ENCODE data around the gene UMAD1. TPM values are rescaled to one million over a fixed set of nuclear protein-coding genes. Genes with fewer than 3 reads are reported as not detected.

The UMAD1 gene
- total and polyA plus RNA-seq, 2 of the 4 experiments (the other 2 are of a cell fraction): 5.2 to 8.4 TPM

DNA sequence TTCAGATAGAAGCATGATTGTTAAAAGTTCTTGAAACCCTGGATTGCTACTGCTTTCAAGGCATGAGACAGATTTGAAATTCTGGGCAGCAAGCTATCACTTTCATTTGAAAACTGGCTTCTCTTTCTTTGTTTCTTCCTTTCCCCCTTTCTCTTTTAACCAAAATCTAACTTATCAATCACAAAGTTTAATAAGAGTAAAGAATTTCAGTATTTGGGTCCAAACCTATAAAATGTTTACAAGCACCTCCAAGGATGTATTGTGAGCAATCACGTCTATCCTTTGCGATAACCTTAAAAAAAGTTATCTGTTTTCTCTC lies 99.4 kb downstream of the UMAD1 start:
- CTCF ChIA-PET: no interaction called here
- no peak overlapping the region for H3K9ac ChIP-seq (ENCODE audit: low read depth, low read length)
- no peak overlapping the region for H2AK9ac ChIP-seq (replicated peaks; ENCODE audit: low read depth, low read length, poor library complexity)
- POLR2A ChIA-PET (ENCODE audit: unreplicated experiment): no interaction called here
- H3K14ac ChIP-seq (replicated peaks; ENCODE audit: low read depth, low read length): no peak overlapping the region
- no peaks in the 10 kb centered on the region for H3K9me3 ChIP-seq (ENCODE audit: control insufficient read depth, insufficient read depth, low read length)
- no peak overlapping the region for H2BK120ac ChIP-seq (ENCODE audit: low read depth, low read length)
- in situ Hi-C loops (cut with MboI; ENCODE audit: low sequenced_read_pairs) (no loop called here), intact Hi-C loops (cut with micrococcal nuclease) (no loop called here), dilution Hi-C loops (cut with HindIII; ENCODE audit: low sequenced_read_pairs, unreplicated experiment) (no loop called here)
- no peak for TF ChIP-seq MAZ (IDR thresholded peaks at IDR 0.05; ENCODE audit: borderline replicate concordance, low read depth, low read length)
- no peak for TF ChIP-seq USF2 (IDR thresholded peaks at IDR 0.05; ENCODE audit: low read depth, low read length)
- TF ChIP-seq RAD21 (IDR thresholded peaks at IDR 0.05; ENCODE audit: low read length): no peak
- TF ChIP-seq MXI1 (IDR thresholded peaks at IDR 0.05; ENCODE audit: borderline replicate concordance, low read depth, low read length): no peak
- TF ChIP-seq RFX5 (IDR thresholded peaks at IDR 0.05; ENCODE audit: low read depth, low read length): no peak
- no peak for TF ChIP-seq CEBPB (IDR thresholded peaks at IDR 0.05; ENCODE audit: low read depth, low read length)
- TF ChIP-seq BHLHE40 (IDR thresholded peaks at IDR 0.05; ENCODE audit: low read depth, low read length): no peak
- no peak for TF ChIP-seq CHD1 (IDR thresholded peaks at IDR 0.05; ENCODE audit: low read depth, low read length)
- no peak for TF ChIP-seq FOS (IDR thresholded peaks at IDR 0.05; ENCODE audit: low read depth, low read length)
- H2BK5ac ChIP-seq (ENCODE audit: low read depth, low read length, poor library complexity, severe bottlenecking): no peak overlapping the region
- H2BK15ac ChIP-seq (ENCODE audit: low read depth, low read length): no peak overlapping the region
- no peaks in the 10 kb centered on the region for H3K9me1 ChIP-seq (ENCODE audit: insufficient read depth, low read length)
- H3K27me3 ChIP-seq (ENCODE audit: control insufficient read depth, insufficient read depth, low read length): no peaks in the 10 kb centered on the region
- no TSS peak for BruUV-seq (replicated peaks)
- H4K91ac ChIP-seq (ENCODE audit: insufficient read depth, low read depth, low read length): no peak overlapping the region
- ATAC-seq (ENCODE audit: low read depth): no peak
- WGBS, 2 experiments (ENCODE audit: extremely low coverage in 2 of 2, insufficient read length in 1 of 2): no CpG with 5 or more reads among the region's 2 CpGs
- no peak overlapping the region for H3K4ac ChIP-seq (ENCODE audit: low read depth, low read length)
- no peak overlapping the region for H4K5ac ChIP-seq (ENCODE audit: low read depth, low read length)
- H2AFZ ChIP-seq (replicated peaks; ENCODE audit: low read length, poor library complexity): no peak overlapping the region
- H4K8ac ChIP-seq (ENCODE audit: low read depth in 2 of 2, low read length in 2 of 2): no peak overlapping the region
- no peak overlapping the region for H3K56ac ChIP-seq (ENCODE audit: extremely low read depth, insufficient read depth, low read length)
- no peak for DNase-seq
- no peak overlapping the region for H3K27ac ChIP-seq (ENCODE audit: insufficient read depth, low read length)
- no peak overlapping the region for H2BK20ac ChIP-seq (ENCODE audit: low read depth, low read length)
- no peaks in the 10 kb centered on the region for H3K79me1 ChIP-seq (ENCODE audit: low read depth in 1 of 2, low read length in 2 of 2)
- no peak overlapping the region for H3K4me2 ChIP-seq (ENCODE audit: low read depth, low read length)
- H4K20me1 ChIP-seq (ENCODE audit: insufficient read depth, low read length): no peaks in the 10 kb centered on the region
- no peak overlapping the region for H3K18ac ChIP-seq (ENCODE audit: low read depth, low read length)
- H3K23ac ChIP-seq (ENCODE audit: low read depth, low read length): no peak overlapping the region
- H3K4me3 ChIP-seq (ENCODE audit: insufficient read depth, low read depth, low read length): no peak overlapping the region
- H3K36me3 ChIP-seq (ENCODE audit: control insufficient read depth, insufficient read depth, low read length): no peaks in the 10 kb centered on the region
- H2AK5ac ChIP-seq (ENCODE audit: low read depth, low read length): no peak overlapping the region
- no peaks in the 10 kb centered on the region for H3K4me1 ChIP-seq (ENCODE audit: control insufficient read depth, insufficient read depth, low read length)
